HG03558 (cell line): ENCODE measurements around the gene TEX11.
"Not testable (repeated sequence)": the region's sequence is repeated elsewhere in the genome, so short reads cannot be mapped to it uniquely, and the experiment has no call there.

Experiments
- ATAC-seq: cut with Tn5 transposase; IDR thresholded peaks from one replicate; pipeline ENCODE4 v1.9.1; 2021; ENCODE audit warnings: moderate number of reproducible peaks; ENCODE audit not compliant: unreplicated experiment; ENCODE audit errors: extremely low read depth

TEX11 gene

DNA sequence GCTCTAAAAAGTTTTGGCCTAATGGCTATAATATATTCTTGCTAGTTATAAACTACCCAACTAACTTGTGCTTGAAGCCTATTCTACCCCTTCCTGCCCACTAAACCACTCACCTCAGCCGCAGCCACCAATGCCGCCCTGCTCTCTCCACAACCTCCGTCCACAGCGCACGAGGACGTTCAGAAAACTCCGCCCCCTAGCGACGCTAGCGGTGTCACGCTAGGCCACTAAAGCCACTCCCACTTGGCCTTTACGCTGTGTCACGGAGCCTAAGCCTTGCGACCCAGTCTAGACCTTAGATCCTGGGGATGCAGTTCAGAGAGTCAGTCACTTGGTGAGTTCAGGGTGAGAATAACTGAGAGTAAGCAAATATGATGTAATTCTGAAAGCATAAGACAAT is at the start of gene TEX11:
Gene TEX11, minus strand, starts transcription at position 171 of the 400 bp plus-strand sequence. CDS start 922 bp downstream, outside the sequence.
- no peak for ATAC-seq

DNA sequence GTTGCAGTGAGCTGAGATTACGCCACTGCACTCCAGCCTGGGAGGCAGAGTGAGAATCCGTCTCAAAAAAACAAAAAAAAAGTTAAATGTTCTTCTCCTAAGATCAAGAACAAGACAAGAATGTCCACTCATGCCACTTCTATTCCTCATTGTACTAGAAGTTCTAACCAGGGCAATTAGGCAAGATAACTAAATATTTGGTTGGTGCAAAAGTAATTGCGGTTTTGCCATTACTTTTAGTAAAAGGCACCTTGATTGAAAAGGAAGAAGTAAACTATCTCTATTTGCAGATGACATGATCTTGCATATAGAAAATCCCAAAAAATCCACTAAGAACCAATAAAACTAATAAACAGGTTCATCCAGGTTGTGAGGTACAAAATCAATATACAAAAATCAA is 46.4 kb upstream of the TEX11 start:
- no peak for ATAC-seq

DNA sequence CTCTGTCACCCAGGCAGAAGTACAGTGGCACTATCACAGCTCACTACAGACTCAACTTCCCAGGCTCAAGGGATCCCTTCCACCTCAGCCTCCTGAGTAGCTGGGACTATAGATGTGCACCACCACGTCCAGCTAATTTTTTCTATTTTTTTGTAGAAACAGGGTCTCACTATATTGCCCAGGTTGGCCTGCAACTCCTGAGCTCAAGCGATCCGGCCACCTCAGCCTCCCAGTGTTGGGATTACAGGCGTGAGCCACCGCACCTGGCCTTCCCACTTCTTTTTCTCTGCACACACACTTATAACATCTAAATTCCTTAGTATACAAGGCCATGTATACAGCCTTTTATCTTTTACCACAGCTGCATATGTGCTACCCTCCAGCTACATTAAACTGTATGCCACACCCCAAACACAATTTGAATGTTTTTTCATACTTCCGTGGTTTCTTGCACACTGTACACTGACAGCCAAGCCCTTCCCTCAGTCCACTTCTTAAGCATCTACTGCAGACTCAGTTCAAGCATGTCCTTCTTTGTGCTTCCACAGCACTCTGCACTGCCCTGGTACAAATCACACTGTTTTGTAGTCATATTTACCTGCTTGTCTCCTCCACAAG is 15.9 kb upstream of the TEX11 start:
- ATAC-seq = no peak

DNA sequence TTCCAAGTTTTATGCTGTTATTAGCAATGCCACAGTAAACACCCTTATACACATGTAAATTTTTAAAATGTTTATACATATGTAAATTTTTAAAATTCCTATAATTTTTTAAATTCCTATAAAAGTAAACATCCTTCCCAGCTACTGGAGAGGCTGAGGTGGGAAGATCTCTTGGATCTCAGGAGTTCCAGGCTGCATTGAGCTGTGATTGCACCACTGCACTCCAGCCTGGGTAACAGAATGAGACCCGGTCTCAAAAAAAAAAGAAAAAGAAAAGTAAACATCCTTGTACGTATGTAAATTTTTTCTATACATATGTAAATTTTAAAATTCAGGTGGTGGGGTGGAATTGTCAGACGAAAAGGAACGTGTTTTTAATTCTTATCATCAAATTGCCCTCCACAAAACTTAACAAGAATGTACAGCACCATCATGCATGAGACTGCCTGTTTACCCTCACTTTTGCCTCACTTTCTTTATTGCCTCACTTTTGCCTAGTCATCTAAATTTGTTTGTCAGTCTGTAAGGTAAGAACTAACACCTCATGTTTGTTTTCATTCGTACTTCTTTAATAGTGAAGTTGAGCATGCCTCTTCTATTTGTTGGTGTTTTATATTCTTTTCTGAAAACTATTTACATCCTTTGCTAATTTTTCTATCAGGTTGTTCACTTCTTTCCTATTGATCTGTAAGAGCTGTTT is 14.4 kb upstream of the TEX11 start:
- ATAC-seq = no peak

DNA sequence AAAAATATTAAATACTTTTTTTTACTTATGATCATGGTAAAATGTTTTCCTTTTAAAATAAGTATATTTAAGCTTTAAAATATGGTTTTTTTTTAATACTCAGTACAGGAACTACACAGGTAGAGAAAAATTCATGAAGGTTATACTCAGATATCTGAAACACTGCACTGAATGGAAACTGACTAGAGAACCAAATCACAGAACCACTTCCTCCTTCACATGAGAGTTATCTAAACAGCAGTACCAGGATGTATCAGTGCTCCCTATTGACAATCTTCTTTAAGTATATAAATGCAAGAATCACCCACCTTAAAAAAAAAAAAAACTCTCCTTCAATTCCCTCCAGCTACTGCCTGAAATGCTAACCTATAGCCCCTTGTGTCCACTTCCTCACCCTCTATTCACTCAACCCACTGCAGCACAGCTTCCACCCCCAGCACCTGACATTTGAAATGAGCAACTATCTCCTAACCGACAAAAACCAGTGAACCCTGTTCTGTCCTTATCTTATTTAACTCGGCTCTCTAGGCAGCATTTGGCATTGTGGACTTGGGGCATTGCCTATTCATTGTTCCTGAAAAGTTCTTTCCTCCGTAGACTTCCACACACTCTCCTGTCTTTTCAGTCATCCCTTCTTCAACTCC is 13.3 kb upstream of the TEX11 start:
- no peak for ATAC-seq

DNA sequence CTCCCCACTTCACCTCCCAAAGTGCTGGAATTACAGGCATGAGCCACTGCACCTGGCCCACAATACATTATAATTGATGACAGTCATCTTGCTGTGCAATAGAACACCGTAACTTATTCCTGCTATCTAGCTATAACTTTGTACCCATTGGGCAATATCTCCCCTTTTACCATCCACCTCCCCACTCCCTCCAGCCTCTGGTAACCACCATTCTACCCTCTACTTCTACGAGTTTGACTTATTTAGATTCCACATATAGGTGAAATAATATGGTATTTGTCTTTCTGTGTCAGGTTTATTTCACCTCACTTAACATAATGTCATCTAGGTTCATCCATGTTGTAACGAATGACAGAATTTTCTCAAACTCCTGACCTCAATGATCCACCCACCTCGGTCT is 8.2 kb upstream of the TEX11 start:
- ATAC-seq = no peak

DNA sequence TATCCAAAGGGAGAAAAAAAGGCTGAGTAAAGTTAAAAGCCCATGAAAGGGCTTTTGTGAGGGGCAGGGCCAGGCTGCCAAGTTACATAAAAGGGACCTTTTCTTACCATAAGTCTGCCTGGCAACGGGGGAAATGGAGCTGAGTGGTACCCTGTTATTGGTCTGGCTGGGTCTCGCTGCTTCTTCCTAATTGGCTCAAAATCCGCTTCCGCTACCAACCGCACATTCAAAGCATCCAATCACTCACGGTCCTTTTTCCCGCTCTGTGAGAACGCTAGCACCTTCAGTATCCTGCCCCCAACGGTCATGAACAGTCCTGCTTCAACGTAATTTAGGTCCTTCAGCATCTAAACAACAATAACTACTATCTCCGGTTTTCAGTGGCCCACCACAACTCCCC is 611 bp downstream of the TEX11 start:
- no peak for ATAC-seq

DNA sequence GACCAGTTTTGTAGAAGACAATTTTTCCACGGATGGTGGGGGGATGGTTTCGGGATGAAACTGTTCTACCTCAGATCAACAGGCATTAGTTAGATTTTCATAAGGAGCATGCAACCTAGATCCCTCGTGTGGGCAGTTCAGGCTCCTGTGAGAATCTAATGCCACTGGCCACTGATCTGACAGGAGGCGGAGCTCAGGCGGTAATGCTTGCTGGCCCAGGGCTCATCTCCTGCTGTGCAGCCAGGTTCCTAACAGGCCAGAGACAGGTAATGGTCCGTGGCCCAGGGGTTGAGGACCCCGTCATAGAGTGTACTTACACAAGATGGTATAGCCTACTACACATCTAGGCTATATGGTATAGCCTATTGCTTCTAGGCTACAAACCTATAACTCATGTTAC is 7.0 kb downstream of the TEX11 start:
- ATAC-seq = no peak

DNA sequence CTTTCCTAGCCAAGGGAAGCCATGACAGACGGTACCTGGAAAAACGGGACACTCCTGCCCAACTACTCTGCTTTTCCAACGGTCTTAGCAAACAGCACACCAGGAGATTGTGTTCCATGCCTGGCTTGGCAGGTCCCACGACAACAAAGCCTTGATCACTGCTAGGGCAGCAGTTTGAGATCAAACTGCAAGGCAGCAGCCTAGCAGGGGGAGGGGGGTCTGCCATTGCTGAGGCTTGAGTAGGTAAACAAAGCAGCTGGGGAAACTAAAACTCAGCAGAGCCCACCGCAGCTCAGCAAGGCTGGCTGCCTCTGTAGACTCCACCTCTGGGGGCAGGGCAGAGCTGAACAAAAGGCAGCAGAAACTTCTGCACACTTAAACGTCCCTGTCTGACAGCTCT is 18.1 kb downstream of the TEX11 start:
- not testable (repeated sequence) for ATAC-seq

DNA sequence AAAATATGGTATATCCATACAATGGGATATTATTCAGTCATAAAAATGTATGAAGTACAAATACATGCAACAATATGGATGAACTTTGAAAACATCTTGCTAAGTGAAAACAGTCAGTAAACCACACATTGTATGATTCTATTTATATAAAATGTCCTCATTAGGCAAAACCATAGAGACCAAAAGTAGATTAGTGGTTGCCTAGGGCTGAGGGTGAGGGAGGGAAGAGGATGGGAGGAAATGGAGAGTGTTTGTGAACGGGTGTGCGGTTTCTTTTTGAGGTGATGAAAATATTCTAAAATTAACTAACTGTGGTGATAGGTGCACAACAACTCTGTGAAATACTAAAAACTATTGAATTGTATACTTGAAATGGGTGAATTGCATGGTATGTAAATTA is 29.6 kb downstream of the TEX11 start:
- ATAC-seq = no peak

DNA sequence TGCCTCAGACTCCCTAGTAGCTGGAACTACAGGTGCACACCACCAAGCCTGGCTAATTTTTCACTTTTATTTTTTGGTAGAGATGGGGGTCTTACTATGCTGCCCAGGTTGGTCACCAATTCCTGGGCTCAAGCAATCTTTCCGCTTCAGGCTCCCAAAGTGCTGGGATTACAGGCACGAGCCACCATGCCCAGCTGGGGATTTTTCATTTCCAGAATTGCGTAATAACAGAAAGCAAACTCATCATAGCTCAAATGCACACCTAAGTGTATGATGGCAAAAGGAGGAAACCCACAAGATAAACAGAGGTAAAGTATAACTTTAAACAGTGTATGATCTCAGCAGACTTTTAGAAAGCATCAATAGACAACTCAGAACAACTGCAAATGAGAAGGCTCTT is 56.2 kb downstream of the TEX11 start:
- ATAC-seq = no peak

DNA sequence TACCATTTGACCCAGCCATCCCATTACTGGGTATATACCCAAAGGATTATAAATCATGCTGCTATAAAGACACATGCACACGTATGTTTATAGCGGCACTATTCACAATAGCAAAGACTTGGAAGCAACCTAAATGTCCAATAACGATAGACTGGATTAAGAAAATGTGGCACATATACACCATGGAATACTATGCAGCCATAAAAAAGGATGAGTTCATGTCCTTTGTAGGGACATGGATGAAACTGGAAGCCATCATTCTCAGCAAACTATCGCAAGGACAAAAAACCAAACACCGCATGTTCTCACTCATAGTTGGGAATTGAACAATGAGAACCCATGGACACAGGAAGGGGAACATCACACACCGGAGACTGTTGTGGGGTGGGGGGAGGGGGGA is 64.4 kb downstream of the TEX11 start:
- ATAC-seq = not testable (repeated sequence)

DNA sequence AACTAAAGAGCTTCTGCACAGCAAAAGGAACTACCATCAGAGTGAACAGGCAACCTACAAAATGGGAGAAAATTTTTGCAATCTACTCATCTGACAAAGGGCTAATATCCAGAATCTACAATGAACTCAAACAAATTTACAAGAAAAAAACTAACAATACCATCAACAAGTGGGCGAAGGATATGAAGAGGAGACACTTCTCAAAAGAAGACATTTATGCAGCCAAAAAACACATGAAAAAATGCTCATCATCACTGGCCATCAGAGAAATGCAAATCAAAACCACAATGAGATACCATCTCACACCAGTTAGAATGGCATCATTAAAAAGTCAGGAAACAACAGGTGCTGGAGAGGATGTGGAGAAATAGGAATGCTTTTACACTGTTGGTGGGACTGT is 64.9 kb downstream of the TEX11 start:
- not testable (repeated sequence) for ATAC-seq

DNA sequence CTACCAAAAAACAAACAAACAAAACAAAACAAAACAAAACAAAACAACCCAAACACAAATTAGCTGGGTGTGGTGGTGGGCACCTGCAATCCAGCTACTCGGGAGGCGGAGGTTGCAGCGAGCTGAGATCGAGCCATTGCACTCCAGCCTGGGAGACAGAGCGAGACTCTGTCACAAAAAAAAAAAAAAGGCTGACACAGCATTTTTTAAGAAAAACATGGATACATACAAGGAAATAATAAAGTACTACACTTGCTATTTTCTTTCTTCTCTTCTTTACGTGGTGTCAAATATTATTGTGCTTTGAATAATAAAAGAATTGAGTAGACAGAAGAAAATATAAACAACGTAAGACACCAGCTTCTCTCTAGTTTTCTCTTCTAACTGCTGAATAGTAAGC is 73.9 kb downstream of the TEX11 start:
- ATAC-seq = no peak

DNA sequence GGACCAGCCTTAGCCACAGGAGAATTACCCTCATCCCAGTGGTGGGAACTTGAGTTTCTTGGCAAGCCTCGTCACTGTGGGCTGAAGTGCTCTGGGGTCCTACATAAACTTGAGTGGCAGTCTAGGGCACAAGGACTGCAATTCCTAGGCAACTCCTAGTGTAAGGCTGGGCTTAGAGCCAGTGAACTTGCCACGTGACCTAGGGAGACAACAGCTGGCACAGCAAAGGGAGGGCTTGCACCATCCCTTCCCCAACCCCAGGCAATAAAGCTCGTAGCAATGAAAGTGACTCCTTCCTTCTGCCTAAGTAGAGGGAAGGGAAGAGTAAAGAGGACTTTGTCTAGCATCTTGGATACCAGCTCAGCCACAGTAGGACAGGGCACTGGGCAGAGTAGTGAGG is 81.8 kb downstream of the TEX11 start:
- no peak for ATAC-seq

DNA sequence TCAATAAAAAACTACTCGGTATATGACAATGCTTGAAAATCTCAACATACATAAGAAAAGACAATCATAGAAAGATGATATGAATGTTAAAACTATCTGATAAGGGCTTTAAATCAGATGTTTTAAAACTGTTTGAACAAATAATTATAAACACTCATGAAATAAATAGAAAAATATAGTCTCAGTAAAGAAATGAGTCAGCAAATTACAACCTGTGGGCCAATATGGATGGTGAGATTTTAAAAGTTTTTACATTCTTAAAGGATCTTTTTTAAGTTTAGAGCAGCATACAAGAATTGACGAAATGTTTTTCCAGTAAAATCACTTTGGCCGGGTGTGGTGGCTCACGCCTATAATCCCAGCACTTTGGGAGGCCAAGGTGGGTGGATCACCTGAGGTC is 83.1 kb downstream of the TEX11 start:
- no peak for ATAC-seq

DNA sequence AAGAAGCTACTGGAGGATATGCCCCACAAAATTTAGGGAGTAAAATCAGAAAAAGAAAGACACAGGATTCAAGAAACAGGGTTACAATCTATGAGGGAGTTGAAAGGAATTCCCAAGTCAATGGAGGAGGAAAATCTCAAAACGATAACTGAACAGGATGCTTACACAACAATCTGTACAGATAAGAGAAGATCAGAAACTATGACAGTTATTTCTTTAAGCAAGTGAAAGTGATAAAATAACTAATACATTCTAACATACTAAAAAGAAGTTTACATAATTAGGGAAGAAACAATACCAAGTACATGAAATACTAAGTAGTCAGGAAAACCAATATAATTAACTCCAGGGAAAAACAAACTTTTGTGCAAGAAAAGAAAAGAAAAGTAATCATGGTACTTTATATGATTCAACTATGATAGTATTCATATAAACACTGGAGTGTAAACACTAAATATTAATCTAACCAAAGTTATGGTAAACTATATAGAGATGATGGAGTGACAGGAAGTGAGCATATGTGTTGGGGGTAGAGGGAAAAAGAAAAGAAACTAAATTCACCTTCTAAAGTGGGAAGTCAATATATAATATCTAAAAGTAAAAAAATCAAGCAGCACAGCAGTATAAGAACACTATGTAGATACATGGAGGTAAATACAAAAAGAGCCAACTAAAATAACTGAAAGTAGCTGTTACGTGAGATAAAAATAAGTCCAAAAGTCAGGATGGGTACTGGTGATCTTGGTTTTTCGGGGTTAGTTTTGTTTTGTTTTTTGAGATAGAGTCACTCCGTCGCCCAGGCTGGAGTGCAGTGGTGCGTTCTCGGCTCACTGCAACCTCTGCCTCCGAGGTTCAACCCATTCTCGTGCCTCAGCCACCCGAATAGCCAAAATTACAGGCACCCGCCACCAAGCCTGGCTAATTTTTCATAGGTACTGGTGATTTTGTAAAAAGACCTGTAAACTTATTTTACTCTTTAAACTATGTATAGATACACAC is 99.3 kb downstream of the TEX11 start:
- ATAC-seq = no peak

DNA sequence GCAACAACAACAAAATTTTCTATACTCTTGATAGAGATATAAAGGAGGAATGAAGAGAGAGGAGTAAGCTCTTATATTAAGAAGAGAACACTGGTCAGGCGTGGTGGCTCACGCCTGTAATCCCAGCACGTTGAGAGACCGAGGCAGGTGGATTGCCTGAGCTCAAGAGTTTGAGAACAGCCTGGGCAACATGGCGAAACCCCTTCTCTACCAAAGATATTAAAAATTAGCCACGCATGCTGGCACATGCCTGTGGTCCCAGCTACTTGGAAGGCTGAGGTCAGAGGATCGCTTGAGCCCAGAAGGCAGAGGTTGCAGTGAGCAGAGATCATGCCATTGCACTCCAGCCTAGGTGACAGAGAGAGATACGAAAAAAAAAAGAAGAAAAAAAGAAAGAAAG is 102.4 kb downstream of the TEX11 start:
- no peak for ATAC-seq

DNA sequence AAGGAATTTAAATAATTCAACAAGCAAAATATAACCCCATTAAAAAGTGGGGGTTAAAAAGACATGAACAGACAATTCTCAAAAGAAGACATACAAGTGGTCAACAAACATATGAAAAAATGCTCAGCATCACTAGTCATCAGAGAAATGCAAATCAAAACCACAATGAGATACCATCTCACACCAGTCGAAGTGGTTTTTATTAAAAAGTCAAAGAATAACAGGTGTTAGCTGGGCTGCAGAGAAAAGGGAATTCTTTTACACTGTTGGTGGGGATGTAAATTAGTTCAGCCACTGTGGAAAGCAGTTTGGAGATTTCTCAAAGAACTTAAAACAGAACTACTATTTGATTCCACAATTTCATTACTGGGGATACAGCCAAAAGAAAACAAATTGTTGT is 111.8 kb downstream of the TEX11 start:
- ATAC-seq = not testable (repeated sequence)

DNA sequence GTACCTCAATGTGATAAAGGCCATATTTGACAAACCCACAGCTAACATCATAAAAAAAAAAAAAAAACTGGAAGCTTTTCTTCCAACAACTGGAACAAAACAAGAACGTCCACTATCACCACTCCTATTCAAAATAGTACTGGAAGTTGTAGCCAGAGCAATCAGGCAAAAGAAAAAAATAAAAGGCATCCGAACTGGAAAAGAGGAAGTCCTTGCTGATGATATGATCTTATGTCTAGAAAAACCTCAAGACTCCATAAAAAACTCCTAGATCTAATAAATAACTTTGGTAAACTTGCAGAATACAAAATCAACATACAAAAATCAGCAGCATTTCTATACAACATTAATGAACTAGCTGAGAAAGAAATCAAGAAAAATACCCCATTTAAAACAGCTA is 134.3 kb downstream of the TEX11 start:
- no peak for ATAC-seq
